GM19438 (cell line): Measurements from ENCODE around the gene SLC4A5.
"Not testable (repeated sequence)": the region's sequence is repeated elsewhere in the genome, so short reads cannot be mapped to it uniquely, and the experiment has no call there.

Source experiments
- ATAC-seq: cut with Tn5 transposase; IDR thresholded peaks from one replicate; pipeline ENCODE4 v1.9.1; 2021; ENCODE audit warnings: low read depth; ENCODE audit not compliant: unreplicated experiment

Gene SLC4A5

DNA sequence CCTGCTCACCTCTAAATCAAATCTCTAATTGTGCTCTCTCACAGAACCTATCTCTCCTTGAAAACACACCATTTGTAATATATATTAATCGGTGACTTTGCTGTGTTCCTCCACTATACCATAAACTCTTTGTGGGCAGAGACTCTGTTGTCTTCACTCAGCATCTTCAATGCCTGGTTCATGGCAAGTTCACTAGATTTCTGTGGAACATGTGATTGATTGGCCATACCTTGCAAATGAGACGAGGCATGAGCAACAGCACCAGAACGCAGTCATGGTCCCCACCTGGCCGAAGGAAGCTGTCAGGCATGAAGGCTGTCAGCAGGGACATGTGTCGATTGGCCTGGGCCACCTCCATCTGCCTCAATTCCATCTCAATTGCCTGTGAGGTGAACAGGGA lies 25.3 kb upstream of the SLC4A5 start:
- no peak for ATAC-seq

DNA sequence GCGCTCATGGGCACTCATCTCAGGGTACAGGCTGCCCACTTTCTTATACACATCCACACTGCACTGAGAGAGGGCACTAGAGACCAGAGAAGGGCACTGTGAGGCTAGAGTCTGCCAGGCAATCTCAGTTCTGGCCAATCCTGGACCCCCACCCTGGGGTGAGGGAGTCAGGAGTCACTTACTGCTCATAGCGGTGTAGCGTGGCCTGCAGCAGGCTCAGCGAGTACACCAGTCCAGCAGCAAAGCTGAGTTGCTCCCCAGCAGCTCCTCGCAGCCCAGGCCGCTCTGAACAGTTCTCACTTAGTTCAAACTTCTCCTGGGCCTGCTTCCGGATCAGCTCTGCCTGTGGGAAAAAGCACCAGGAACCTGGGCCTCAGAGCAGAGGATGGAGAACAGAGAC lies 24.6 kb upstream of the SLC4A5 start:
- no peak for ATAC-seq

DNA sequence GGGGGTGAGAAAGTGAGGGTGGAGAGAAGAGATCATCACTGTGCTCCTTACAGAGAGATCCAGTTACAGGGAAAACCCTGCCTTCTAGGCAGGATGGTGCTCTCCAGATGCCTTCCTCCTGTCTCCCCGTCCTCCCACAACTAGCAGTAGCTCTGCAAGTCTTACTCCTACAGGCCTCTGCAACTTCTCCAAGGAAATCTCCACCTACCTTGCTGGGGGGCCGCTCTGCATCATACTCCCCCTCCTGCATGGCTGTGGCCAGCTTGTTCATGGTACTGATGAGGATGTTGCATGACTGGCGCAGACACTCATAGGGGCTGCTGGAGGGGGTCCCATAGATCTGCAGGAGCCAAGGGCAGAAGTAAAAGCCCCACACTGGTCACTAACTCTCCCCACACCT lies 22.8 kb upstream of the SLC4A5 start:
- ATAC-seq, result no peak

DNA sequence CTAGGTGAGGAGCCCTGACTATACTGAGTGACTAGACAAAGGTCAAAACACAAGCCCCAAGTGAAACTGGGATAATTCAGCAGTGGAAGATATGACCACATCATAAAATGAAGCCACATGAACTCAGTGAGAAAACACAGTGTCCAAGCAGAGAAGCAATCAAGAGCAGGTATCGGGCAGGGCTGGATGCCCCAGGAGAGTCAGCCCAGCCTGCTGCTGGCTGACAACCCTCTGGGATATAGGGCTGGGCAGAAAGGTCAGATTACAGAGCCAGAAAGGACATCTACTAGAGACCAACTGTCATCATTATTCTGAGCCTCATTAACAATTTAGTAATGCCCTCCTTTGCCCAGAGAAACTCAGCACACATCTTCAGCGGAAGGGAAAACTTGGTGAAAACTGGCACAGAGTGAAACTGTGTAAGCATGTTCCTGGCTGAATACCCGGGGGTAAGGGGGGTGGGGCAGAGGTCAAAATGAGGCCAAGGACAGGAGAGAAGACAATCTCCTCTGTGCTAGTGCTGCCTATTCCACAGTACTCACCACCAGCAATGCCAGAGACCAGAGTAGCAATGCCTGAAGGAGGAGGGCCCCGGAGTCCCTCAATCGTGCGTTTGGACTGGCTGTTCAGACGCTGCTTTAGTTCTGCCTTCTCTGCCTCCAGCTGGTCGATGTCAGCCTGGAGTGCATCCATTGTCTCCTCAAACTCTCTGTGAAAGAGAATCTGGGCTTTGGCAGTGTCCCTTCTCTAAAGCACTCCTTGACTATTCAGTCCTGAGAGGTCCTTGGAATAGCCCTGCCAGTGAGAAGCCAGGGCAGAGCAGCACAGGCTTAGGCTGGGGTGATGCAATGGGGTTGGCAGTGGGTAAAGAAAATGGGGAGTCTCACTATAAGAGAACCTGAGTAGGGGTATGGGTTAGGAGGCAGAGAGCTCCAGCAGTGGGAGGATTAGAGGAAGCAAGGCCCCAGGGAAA lies 21.6 kb upstream of the SLC4A5 start:
- ATAC-seq, result no peak

DNA sequence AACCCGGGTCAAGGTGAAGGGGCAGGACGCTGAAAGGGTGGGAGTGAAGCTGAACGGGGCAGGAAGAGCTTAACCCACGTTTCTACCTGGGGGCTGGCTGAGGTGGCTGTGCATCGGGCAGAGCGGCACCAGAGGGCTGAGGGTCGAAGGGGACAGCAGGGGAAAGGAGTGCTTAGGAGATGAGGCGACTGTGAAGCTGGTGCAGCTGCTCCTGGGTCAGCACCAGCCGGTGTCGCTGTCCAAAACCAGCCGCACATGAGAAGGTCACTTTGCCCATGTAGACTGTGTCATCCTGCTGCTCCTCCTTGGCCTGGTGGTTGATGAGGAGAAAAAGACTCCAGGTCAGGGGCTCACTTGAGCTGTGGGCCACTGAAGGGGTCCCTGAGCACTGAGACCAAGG lies 18.1 kb upstream of the SLC4A5 start:
- ATAC-seq, result no peak

DNA sequence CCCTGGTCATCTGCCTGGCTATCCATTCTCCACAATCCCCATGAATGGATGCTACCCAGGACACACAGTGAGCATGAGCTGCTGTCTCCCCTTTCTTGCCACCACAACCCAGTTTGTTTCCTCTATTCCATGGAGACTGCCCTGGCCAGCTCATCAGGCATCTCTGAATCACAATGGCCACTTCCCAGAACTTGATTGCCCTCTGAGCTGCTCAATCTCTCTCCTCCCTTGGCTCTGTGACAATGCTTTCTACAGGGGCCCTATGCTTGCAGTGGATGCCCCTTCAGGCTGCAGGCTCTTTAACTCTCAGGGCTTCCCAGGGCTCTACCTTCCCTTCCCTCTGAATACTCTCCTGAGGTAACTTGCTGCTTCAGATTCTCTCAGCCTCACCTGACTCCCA lies 14.4 kb upstream of the SLC4A5 start:
- no peak for ATAC-seq

DNA sequence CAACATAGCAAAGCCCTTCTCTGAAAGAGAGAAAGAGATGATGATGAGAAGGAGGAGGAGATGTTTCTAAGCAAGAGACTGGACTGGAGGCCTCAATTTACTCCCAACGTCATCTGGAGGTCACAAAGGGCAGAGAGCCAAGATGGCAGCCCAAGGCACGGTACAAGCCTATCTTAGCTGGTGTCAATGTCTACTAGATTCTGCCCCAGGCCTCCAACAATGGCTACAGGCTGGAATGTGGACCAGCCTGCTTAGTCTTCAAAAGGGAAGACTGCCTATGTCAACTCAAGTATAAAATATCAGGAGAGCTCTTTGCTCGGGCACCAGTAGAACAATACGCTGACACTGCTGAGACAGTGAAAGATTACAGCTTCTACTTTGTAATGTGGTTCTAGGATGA lies 6.7 kb upstream of the SLC4A5 start:
- ATAC-seq, result no peak

DNA sequence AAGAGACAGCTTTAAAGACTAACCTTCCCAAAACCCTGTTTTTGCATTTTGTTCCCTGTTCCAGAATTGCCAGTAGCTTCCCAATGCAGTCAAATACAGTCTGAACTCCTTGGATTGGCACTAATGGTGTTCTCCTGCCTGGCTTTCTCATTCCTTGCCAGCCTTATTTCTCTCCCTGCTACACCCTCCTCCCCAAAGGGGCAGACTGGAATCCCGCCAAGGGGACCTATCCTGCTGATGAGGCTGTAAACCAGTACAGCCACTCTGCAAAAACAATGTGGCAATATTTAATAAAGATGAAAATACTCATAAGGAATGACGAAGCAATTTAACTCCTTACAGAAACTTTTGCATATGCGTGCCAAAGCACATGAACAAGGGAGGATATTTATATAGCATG lies 4.5 kb upstream of the SLC4A5 start:
- no peak for ATAC-seq

DNA sequence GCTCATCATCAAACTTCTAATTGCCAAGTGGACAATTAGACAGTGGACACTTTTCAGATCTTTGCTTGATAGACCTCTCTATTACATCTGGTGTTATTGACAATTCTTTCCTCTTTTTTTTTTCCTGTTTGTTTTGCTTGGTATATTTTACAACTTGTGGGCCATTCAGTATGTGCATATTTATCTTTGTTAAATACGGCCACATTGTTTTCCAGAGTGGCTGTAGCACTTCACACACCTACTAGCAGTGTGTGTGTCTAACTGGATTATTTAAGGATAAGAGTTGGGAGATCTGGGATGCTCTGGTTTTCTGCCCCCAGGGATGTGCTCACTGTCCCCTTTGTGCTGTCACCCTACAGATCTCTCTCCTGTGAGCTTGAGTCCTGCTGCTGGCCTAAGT lies 4.1 kb upstream of the SLC4A5 start:
- ATAC-seq, result no peak

DNA sequence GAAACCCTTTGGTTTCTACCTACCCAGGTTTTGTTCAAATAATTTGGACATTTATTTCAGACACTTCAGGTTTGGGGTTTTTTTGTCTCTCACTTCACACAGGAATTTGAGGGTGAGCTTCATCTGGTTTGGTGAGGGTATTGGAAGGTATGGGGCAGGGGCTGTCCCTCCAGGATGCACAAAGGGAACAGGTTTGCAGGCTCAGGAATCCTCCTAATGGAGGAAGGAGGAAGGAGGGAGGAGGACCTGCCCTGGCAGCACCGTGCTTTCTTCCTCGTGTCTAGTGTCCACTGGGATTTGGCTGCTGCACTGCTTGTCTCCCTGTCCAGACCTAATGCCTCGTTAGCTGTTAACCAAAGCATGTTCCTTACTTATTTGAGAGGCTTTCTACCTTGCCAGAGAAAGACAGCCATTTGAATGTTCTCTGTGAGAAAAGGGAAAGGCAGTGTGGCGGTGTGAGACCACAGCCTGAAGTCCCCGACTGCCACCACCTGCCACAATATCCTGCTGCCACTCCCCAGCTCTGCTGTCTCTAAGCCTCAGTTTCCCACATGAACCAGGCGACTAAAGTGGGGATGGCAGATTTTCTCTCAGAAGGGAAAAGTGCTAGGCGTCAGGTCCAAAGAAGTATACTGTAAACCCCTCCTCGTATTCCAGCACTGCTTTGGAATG lies 2.2 kb upstream of the SLC4A5 start:
- ATAC-seq, result no peak

DNA sequence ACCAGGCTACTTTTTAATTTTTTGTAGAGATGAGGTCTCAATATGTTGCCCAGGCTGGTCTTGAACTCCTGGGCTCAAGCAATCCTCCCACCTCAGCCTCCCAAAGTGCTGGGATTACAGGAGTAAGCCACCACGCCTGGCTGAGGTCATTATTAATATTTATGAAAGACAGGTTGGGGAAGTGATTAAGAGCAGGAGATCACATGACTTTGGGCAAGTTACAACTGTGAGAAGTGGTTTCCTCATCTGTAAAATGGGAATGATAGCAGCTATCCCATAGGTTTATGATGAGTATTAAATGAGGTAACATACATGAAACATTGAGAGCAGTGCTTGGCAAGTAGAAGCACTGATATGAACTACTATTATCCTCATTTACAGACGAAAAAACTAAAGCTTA lies 7.0 kb downstream of the SLC4A5 start:
- ATAC-seq, result not testable (repeated sequence)

DNA sequence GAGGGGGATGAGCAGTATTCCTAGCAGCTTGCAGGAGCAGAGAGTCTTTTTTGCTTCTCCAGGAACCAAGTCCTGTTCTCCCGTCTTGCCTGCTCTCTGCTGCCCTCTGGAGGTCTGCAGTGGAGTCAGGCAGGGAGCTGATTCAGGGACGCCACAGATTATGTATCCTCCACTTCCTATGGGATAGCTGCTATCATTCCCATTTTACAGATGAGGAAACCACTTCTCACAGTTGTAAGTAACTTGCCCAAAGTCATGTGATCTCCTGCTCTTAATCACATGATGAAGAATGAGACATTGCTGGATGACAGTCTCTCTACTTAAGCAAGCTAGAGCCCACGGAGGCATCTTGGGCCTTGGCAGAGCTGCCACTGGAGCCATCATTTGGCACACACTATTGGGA lies 8.3 kb downstream of the SLC4A5 start:
- ATAC-seq, result no peak

DNA sequence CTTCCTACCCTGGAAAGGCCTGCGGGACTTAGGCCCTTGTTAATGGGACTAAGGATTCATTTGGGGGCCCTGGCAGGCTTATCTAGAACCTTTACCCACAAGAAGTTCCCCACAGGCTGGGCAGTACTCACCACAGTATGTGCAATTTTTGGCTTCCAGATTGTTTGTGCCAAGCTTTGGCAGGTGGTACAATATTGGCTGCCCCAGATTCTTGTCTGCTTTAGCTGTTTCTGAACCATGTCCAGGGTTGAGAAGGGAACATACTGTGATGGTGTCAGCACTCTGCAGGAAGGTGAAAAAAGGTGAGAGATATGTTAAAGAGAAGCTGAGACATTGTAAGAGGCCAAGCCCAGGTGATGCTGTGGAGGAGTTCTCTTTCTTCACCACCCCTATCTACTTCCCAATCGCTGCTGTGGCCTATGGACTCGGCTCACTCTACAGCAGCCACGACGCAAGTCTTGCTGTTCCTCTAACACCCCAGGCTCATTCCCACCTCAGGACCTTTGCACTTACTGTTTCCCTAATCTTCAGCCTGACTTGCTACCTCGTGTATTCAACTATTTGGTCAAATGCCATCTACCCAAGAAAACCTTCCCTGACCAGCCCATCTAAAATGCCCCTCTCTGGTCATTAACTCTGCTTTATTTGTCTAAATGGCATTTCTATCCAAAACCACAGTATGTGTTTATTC lies 9.2 kb downstream of the SLC4A5 start:
- no peak for ATAC-seq

DNA sequence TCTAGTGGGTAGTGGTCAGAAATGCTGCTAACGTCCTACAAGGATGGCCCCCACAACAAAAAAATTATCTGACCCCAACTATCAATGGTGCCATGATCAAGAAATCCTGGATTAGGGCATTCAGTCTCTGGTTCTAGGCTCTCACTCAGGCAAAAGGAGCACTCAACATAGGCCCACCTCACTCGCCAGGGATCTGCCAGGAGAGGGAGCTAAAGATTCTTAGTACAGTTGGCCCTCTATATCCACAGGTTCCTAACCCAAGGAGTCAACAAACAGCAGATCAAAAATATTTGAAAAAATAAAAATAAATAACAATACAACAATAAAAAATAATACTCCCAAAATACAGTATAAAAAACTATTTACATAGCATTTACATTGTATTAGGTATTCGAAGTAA lies 10.0 kb downstream of the SLC4A5 start:
- ATAC-seq, result no peak

DNA sequence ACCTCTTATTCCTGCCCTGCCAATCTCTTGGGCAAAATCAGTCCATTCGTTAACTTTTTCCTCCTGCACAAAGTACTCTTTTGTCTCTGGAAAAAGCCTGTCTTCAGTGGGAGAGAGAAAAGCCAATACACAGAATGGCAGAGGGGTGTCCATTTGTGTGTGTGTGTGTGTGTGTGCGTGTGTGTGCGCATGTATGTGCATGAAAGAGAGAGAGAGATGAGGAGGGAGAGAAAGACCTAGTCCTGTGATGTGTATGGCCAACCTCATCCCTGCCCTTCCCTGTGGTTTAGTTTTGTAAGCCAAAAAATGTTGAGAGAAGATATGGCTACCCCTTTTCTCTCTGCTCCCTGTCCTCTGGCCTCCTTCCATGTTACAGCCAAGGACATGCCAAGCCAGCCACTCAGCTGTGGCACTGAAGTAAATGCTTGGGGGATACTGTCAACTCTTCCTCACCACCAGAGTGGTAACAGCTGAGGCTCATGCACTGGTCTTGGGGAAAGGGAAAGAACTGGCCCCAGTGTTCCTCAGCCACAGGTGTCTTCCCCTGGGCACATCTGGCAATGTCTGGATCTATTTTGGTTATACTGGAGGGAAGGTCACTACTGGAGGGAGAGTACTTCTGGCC lies 10.6 kb downstream of the SLC4A5 start:
- no peak for ATAC-seq

DNA sequence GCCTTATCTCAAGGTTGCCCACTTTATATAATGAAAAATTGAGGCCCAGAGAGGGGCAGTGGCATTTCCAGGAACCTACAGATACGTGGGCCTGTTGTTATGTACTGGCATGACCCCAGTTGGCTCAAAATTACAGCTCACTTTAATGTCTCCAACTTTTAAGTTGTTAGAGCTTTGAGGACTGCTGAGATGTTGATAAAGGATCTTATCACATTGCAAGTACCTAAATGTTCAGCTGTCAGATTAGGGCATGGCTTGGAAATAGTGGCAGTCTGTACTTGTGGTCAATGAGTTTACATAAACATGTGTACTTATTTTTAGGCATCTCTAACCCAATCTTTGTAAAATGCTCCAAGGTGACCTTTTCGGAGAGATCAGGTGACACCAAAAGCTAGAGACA lies 14.6 kb downstream of the SLC4A5 start:
- no peak for ATAC-seq

DNA sequence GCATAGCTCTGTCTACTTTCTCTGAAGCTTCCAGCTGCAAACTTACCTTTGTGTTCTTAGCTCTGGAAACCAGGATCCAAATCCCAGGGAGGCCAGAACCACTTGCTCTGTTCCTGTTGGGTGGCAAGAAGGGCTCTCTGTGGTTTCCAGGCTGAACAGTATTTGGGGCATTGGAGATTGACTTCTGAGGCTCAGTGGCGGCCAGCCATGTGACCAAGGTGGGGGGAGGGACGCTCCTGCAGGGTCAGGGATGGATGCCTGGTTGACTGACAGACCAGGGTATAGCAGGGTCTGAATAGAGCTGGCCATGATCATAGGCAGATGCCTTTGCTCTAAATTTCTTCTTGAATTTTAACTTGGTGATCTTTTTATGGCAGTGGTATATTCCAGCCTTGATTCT lies 15.1 kb downstream of the SLC4A5 start:
- no peak for ATAC-seq

DNA sequence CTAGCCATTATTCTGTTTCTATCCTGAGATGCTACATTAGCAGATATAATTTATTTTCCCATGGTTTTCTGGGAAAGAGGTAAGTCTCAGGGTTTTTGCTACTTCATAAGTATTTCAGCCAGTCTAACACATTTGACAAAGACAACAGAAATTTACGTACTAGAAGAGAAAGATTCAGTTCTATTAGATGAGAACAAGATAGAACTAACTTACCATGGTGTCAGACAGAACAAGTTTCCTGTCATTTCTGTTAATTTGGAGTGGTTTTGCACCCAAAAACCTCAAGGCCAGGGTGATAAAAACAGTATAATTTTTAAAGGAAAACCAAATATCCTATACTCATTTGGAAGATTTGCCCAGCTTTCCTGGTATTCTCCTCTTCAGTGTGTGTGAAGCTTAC lies 15.6 kb downstream of the SLC4A5 start:
- no peak for ATAC-seq

DNA sequence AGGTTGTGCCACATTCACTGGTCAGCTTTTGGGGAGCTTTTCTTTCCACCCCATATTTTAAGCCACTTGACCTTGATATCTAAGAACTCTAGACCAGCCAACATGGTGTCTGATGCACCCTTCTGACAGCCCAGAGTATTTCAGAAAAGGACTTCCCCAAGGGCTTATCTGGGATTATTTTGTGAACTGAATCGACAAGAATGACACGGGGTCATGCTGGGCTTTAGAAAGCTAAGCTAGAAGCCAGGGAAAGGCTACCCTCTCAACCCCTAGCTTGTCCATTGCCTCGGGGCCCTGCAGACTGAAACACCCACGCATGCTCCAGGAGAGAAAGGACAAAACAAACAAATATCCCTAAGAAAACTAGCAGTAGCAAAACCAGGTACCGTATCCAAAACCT lies 16.0 kb downstream of the SLC4A5 start:
- ATAC-seq, result no peak

DNA sequence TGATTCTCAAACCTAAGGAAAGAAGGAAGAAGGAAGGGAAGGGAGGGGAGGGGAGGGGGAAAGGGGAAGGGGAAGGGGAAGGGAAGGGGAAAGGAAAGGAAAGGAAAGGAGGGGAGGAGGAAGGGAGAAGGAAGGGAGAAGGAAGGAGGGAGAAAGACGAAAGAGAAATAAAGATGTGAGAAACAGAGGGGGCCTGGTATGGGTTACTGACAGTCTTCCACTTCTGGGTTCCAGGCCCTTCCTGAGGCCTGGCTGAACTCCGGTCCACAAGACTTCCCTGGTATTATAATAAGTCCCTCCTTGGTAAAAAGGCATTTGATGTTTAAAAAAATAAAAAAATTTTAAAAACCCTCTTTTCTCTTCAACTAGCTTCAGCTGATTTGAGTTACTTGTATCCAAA lies 17.4 kb downstream of the SLC4A5 start:
- no peak for ATAC-seq

DNA sequence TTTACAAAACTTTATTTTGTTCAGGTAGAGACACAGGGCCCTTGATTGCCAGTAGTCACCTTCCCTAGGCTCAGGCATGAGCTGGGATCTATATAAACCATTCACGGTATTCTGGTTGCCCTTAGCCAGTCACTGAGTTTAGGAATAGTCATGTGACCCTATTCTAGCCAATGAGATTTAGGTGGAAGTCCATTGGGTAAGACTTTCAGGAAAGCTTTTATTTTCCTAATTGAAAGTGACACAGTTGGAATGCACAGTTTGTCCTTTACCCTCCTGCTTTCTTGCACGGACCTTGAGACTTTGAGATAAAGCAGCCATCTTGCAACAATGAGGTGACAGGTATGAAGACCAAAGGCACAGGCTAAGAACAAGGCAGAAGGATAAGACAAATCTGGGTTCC lies 21.5 kb downstream of the SLC4A5 start:
- ATAC-seq, result no peak
